Measurements from ENCODE around the gene USH2A.

Gene USH2A

GRCh38 chr1:216459651-216460207 lies 36.5 kb upstream of the USH2A start:
- no peaks in the 10 kb centered on the region for H3K36me3 ChIP-seq
- DNase-seq: no peak
- no peaks in the 10 kb centered on the region for H3K4me1 ChIP-seq
- H3K4me3 ChIP-seq: no peak overlapping the region
- no peaks in the 10 kb centered on the region for H3K9me3 ChIP-seq
- intact Hi-C loops (cut with DNase I; ENCODE audit: low total_unique reads): no loop called here
- H3K27me3 ChIP-seq: no peaks in the 10 kb centered on the region
- H3K27ac ChIP-seq: no peak overlapping the region
- no peak for TF ChIP-seq CTCF (IDR thresholded peaks at IDR 0.05)

- DNase-seq: no peak
- Histone ChIP-seq H3K27me3 (no peaks in the 10 kb centered on the region), H3K4me1 (no peaks in the 10 kb centered on the region), H3K9me3 (no peaks in the 10 kb centered on the region), H3K4me3 (no peak overlapping the region), H3K27ac (no peak overlapping the region), H3K36me3 (no peaks in the 10 kb centered on the region)
- intact Hi-C loops (cut with DNase I; ENCODE audit: low total_unique reads): no loop called here
- no peak for TF ChIP-seq CTCF (IDR thresholded peaks at IDR 0.05)
Measured at GRCh38 chr1:216458812-216459211, 35.6 kb upstream of the USH2A start.

- Histone ChIP-seq H3K4me3 (no peak overlapping the region), H3K36me3 (no peaks in the 10 kb centered on the region), H3K27ac (no peak overlapping the region), H3K4me1 (no peaks in the 10 kb centered on the region), H3K27me3 (no peaks in the 10 kb centered on the region), H3K9me3 (no peaks in the 10 kb centered on the region)
- TF ChIP-seq CTCF (IDR thresholded peaks at IDR 0.05): no peak
- no peak for DNase-seq
- intact Hi-C loops (cut with DNase I; ENCODE audit: low total_unique reads): no loop called here
Measured at GRCh38 chr1:216457356-216457755, 34.1 kb upstream of the USH2A start.

GRCh38 chr1:216456682-216457081 lies 33.4 kb upstream of the USH2A start:
- no peak for DNase-seq
- intact Hi-C loops (cut with DNase I; ENCODE audit: low total_unique reads): no loop called here
- Histone ChIP-seq H3K4me3 (no peak overlapping the region), H3K36me3 (no peaks in the 10 kb centered on the region), H3K4me1 (no peaks in the 10 kb centered on the region), H3K27ac (no peak overlapping the region), H3K27me3 (no peaks in the 10 kb centered on the region), H3K9me3 (no peaks in the 10 kb centered on the region)
- no peak for TF ChIP-seq CTCF (IDR thresholded peaks at IDR 0.05)

GRCh38 chr1:216453777-216454176 lies 30.5 kb upstream of the USH2A start:
- no peaks in the 10 kb centered on the region for H3K9me3 ChIP-seq
- intact Hi-C loops (cut with DNase I; ENCODE audit: low total_unique reads): no loop called here
- no peaks in the 10 kb centered on the region for H3K4me1 ChIP-seq
- no peak for DNase-seq
- no peaks in the 10 kb centered on the region for H3K27me3 ChIP-seq
- no peak overlapping the region for H3K27ac ChIP-seq
- H3K4me3 ChIP-seq: no peak overlapping the region
- TF ChIP-seq CTCF (IDR thresholded peaks at IDR 0.05): no peak
- no peaks in the 10 kb centered on the region for H3K36me3 ChIP-seq

GRCh38 chr1:216450227-216450626 lies 27.0 kb upstream of the USH2A start:
- no peak for DNase-seq
- no peak for TF ChIP-seq CTCF (IDR thresholded peaks at IDR 0.05)
- no peaks in the 10 kb centered on the region for H3K9me3 ChIP-seq
- no peaks in the 10 kb centered on the region for H3K4me1 ChIP-seq
- H3K27me3 ChIP-seq: no peaks in the 10 kb centered on the region
- intact Hi-C loops (cut with DNase I; ENCODE audit: low total_unique reads): no loop called here
- H3K36me3 ChIP-seq: no peaks in the 10 kb centered on the region
- H3K27ac ChIP-seq: no peak overlapping the region
- H3K4me3 ChIP-seq: no peak overlapping the region
